Right forelimb (tissue), 1 donor: Measurements from ENCODE around the gene EVL.

Experiments used
- DNase-seq: peaks from one replicate; pipeline ENCODE4 v3.0.0-alpha.2; 2018

EVL gene

DNA sequence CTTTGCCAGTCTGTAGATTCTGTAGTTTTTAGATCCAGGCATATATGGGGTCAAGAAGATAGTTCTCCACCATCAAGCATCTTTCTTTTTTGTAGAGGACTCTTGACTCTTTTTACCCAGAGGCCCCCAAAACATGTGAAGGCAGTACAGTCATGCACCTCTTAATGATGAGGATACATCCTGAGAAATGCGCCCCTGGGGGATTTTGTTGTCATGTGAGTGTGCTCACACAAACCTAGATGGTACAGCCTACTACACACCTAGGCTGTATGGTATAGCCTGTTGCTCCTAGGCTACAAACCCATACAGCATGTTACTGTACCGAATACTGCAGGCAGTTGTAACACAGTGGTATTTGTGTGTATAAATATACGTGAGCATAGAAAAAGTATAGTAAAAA, 23.0 kb downstream of the EVL start:
- DNase-seq, result no peak

DNA sequence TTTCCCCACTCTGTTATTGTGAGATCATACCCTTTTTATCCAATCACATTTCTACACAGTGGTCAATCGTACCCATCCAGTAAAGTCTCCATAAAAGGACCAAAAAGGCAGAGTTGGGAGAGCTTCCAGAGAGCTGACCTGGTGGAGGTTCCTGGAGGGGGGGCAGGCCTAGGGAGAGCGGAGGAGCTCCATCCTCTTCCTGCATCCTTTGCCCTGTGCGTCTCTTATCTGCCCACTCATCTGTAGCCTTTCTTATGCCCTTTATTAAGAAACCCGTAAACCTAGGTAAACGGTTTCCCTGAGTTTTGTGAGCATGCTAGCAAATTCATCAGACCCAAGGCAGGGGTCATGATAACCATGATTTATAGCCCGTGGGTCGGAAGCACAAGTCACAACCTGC, 26.2 kb downstream of the EVL start:
- no peak for DNase-seq

DNA sequence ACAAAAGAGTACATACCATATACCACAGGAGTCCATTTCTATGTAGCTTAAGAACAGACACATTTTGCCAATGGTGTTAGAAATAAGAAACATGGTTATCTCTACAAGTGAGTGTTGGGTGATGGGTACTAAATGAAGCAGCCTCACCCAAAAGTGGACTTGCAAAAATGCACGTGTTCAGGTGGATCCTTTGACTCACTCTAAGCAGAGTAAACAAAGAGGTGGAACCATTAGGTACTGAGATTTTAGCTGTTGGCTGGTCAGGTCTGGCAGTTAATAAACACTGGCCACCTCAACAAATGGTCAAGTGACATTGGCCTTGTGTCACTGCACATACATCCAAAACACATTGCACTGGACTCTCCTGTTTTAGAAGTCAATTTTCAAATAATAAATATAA, 27.6 kb downstream of the EVL start:
- no peak for DNase-seq

DNA sequence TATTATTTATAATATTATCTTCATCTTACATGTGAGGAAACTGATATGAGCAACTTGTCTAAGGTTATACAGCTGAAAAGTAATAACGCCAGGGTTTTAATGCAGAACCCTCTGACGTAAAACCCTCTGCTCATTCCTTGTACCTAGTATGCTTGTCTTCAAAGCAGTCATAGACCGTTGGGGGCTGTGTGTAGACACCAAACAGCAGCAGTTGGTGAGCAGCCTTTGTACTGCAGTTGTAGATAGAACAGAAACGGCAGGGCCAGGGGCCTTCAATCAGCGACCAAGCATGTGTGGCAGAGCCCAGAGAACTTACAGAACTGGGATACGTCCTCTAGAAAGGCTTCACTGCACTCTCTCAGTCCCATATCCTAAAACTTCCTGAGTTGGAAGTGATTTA, 28.1 kb downstream of the EVL start:
- DNase-seq, result peak; percentile 9

DNA sequence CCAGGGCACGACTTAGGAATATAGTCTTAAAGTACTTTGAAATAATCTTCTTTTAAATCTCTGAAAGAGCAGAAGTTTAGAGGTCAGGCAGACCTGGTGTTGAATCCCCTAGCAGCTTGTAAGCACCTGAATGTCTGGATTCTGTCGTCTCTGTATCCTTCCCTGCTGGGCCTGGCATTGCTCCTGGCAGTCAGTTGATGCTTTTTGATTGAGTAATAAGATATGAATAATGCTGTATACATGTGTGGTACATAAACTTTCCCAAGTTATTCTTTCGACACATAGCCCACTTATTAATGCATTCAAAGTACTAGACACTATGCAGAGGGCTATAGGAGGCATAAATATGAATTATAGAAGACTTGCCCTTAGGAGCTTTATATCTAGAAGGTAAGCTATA, 31.4 kb downstream of the EVL start:
- peak; percentile 15 for DNase-seq

- peak; percentile 17 for DNase-seq
These were observed 32.9 kb downstream of the EVL start for GRCh38 chr14:100098171-100098570.

DNA sequence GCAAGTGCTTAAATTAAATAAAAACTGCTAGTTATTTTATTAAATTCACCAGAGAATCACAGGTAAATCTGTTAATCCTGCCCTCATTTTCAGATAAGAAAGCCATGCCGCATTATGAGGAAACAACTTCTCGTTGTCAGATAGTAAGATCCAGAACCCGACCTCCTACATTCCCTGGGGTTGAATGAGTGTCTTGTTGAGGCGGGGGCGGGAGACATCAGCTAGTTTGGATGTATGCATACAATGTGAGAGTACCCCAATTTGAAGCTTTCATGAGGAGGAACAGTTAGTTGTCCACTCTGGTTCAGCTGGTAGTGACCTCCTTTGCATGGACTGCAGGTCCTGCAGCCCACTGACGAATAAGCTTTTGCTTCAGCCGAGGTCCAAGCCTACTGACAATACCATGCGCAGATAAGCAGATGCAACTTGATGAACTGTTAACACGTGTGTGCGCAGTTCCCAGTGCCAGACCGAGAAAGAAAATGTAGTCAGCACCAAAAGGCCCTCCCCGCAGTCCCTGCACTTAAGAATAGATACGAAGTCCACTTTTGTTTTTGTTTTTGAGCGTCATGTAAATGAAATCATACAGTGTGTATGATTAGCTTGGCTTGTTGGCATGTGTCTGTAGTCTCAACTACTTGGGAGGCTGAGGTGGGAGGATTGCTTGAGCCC, 34.9 kb downstream of the EVL start:
- DNase-seq, result peak; percentile 34

DNA sequence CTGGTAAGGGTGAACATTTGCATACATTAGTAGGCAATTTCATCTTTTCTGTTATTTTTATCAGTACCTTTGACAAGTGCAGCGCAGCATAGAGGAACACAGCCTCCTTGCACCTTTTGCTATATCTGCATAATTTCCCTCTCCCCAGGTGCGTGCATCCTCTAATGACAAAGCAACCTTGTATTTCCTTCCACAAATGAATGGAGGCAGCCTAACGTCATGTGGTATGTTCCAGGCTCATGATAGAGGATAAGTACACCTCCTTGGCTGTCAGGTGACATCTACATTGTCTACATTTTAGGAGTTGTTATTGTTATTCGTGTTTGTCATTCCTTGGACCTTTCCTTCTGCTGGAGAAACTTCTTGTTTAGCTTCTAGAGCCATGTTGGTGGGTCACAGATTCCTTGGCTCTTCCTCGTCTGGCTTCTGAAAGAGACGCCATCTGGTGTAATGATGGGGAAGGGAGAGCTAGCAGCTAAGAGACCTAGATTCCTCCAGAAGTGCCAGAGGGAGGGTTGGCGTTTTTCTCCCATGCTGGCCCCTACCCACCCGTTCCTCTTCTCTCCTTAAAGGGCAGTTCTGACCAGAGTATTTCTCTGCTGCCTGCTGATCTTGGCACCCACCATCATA, 37.0 kb downstream of the EVL start:
- DNase-seq, result no peak

DNA sequence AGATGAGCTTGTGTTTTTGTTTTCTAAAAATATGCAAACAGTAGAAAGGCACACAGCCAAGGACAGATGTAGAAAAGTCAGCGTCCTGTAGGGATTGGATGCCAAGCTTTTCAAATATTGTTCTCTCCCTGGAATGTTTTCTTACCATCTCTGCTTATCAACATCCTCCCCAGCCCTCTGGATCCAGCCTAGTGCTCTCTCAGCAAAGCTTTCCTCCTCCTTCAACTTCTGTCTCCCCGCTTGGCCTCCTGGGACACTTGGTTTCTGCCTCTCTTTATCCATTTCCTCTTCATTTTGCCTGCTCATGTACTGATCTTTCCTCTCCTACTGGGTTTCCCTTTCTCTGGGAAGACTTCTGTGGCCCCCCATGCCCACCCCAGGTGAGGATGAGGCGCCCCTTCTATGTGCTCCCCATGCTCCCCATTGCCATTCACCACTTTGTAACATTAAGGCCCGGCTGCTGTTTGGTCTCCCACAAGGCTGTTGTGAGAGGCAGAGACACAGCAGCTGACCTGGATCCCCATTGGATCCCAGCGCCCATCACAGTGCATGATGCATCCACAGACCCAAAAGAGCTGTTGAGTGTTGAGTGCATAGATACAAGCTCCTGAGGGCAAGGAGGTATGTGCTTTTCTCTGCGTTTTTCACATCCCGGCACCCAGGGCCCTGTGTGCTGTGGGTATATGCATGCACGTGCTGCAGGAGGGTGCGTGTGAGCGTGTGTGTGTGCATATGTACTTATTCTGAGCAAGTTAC, 38.2 kb downstream of the EVL start:
- DNase-seq, result no peak

GRCh38 chr14:100104006-100104352, 38.8 kb downstream of the EVL start:
- no peak for DNase-seq

DNA sequence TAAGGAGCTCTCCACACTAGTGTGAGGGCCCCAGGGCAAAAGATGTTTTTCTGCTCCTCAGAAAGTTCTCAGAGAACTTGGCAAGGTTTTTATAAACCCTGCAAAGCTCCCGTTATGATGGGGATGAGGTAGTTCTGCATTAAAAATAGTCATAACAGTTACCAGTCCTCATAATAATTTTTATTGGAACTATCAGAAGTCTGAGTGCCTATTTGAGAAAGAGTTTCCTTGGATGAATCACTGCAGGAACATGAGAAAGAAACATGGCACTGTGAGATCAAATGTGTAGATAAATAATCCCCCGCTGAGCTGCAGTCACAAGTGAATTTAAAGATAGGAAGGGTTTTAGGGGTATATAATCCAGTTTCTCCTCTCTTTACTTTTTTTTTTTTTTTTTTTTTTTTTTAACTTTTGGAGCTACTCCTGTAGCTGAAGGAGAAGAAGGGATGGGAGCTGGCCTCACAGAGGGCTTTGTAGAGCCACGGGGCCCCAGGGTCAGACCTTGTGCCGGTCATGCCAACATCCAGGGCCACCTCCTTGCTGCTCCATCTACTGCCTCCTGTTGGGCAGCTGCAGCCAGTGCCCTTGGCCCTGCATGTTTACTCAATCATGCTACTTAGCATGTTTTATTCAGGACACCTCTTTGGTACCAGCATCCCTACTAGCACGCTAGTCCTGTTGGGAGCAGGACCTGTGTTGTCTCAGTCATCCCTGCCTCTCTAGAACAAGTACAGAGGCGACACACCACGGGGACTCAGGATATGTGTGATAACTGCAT, 39.5 kb downstream of the EVL start:
- DNase-seq, result no peak

GRCh38 chr14:100105357-100106169, 40.3 kb downstream of the EVL start:
- peak; percentile 41 for DNase-seq

- peak; percentile 30 for DNase-seq
These were observed 41.3 kb downstream of the EVL start for GRCh38 chr14:100106250-100107112.

DNA sequence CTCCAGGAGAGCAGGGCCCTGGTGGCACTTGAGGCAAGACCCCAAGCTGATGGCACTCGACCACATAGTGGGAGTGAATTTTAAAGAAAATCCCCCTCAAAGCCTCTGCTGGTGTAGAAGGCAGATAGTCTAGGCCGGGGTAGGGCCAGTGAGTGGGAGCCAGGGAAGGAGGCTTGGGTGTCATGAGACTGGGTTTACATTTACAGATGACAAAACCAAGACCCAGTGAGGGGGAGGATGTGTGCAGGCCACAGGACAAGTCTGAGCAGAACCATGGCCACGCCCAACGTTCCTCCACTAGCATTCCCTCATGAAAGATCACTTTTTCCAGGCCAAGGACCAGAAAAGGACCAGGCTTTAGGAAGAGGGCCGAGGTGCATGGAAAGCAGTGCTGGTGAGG, 42.0 kb downstream of the EVL start:
- DNase-seq, result peak; percentile 24

GRCh38 chr14:100108042-100108825, 43.0 kb downstream of the EVL start:
- DNase-seq, result peak; percentile 89

- peak; percentile 29 for DNase-seq
These were observed 43.8 kb downstream of the EVL start for GRCh38 chr14:100108840-100109593.

- peak; percentile 4 for DNase-seq
These were observed 44.4 kb downstream of the EVL start for GRCh38 chr14:100109594-100109955.

DNA sequence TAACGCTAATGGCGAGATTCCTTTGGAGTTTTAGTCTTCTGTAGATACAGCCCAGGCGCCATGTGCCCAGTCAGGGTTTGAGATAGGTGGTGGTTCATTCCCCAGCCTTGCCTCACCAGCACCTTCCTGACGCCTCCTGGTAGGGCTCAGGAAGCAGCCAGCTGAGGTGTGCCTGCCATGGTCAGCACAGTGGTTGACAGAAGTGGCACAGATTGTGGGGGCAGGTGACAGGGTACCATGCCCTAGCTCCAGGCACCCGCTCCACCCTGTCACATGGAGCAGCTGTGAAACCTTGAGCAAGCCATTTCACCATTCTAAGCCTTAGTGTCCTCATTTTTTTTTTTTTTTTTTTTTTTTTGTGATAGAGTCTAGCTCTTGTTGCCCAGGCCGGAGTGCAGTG, 45.6 kb downstream of the EVL start:
- DNase-seq, result no peak

DNA sequence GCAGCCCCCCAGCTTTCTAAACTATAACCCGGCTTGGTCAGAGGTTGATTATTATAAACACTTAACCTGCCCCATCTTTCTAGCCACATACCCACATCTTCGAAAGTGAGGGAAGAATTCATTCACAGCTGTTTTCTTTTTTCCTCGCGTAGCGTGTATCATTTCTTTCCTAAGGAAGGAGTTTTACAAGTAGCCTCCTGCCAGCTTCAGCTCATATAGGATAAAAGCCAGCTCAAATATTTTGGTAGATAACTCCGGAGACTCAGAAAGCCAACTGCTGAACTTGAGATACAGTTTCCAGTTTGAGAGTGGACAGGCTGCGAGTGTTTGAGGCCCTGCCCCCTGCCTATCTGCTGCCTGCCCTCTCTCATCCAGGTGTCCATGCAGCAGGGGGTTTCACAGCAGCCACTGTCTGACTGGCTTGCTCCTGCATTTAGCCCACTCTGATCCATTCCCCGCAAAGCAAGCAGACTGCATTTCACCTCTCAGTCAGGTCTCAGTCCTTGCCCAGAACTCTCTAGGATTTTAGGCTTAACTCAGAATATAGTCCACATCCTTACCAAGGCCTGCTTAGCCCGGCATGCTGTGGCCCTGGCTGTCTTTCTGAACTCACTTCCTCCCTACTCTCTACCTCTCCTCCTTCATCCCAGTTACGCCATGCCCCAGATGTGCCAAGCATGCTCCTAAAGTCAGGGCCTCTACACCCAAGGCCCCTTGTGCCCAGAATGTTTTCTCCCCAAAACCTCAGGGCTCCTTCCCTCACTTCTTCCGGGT, 46.9 kb downstream of the EVL start:
- DNase-seq, result no peak
